ENCODE measurements around the gene HEATR5A.

DNA sequence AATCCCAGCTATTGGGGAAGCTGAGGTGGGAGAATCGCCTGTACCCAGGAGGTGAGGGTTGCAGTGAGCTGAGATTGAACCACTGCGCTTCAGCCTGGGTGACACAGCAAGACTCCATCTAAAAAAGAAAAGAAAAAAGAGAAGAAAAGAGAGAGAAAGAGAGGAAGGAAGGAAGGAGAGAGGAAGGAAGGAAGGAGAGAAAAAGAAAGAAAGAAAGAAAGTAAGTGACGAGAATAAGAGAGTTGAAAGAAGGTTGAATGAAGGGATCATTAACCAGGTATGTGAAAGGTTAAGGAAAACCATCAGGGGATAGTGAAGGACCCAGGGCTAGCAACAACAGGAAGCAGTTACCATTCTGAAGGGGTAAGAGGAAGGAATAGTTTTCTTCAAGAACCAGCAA, 41.2 kb upstream of the HEATR5A start:
- TF ChIP-seq POLR2A (IDR thresholded peaks at IDR 0.05; ENCODE audit: low read depth, low read length) (no peak), TAF1 (IDR thresholded peaks at IDR 0.05; ENCODE audit: borderline replicate concordance, low read depth, low read length) (no peak)
